COR-L47 (cell line): ENCODE measurements around the gene C2CD2.
"Not testable (repeated sequence)": the region's sequence is repeated elsewhere in the genome, so short reads cannot be mapped to it uniquely, and the experiment has no call there.

Source experiments
- DNase-seq: peaks from one replicate; lab custom pipeline; 2025; lab: John Stamatoyannopoulos, UW

The C2CD2 gene

DNA sequence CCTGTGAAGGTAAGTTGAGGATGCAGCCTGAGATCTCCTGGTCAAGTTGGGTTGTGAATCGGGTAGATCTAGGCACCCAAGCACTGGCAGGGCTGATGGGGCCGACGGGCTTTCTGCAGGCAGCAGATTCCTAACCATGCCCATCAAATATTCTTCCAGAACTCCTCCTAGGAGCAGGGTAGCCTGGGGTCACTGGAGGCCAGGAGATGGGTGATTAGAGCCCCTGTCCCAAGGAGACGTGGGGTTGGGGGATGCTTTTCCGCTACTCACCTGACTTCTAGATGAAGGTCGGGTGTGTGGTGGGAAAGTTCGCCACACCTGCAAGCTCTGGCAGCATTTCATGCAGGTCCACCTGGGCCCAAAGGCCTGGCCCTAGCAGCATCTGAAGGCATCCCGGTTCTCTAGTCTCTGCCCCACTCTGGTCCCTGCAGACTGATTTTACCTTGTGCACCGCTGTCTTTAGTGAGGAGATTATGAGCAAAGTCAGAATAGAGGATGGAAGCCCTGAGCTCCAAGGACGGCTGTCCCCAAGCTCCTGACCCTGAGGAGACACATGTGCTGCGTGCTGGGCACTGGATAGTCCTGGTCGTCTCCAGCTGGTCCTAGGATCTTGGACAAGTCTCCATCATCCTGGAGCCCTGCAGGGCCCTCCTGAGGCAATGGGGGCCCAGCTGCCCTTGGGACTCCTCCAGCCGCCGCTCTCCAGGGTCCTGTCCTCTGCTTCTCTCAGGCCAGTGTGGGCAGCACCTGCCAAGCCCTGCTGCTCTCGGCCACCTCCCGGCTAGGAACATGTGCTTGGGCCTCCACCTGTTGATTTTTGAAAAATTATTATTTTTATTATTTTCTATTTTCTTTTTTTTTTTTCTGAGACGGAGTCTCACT, 21.8 kb upstream of the C2CD2 start:
- DNase-seq = no peak

DNA sequence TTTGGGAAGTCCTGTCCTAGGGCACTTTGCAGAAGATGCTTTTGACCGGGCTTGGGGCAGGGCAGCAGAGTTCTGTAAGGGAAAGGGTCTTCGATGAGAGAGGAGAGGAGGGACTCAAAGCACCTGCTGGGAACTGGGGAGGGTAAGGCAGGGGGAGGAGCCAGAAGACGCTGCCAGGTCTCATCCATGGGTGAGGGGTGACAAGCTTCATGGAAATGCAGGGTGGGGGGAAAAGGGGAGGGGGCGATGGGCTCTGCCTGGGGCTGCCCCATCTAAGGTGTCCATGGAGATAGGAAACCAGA, 20.9 kb upstream of the C2CD2 start:
- DNase-seq = no peak

DNA sequence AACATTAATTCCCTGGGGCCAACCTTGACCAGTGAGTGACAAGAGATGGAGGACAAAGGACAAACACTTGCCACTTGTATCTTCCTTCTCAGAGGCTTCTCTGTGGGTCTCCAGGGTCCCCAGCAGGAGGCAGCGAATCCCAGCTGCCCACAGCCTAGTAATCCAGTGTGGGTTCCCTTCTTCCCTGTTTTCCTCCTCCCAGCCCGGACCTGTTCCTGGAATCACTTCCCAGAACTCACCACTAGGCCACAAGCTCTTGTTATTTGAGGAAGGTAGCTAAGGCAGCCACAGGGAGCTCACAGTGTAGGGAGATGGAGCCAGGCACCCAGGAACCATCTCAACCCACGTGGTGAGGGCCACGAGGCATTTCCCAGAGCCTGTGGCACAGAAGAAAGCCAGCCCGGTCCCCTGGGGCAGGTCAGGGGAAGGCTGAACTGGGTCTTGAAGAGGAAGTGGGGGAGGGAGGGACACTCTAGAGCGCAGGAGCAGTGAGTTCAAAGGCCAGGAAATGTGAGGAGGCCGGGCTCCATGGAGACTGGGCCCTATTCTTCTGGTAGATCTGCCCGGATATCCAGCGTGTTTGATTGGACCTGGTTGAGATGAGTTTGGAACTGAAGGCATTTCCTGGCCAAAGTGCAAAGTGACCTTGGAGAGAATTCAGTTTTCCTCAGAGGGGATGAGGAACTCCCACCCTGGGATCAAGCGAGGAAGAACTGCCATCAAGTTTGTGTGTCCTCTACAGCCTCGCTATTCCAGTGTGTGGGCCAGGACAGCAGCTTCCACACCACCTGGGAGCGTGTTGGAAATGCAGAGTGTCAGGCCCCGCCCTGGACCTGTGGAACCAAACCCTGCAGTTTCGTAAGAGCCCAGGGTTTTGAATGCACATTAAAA, 20.3 kb upstream of the C2CD2 start:
- no peak for DNase-seq

DNA sequence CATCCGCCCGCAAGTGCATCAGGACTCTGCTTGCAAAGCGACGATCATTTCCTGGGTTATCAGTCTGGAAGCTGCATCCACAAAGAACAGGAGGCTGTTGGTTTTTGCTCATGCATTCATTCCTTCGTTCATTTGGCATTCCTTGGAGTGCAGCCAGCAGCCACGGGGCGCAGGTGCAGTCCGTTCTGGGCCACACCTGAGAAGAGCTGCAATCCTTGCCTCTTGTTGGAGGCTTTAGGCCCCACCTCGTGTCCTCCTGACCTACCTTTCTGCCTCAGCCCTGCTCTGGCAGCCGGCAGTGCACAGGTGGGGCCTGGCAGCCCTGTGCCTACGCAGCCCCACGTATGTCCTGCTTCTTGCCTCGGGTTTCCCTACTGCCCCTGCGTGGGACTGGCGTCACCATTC, 19.6 kb upstream of the C2CD2 start:
- DNase-seq = no peak

DNA sequence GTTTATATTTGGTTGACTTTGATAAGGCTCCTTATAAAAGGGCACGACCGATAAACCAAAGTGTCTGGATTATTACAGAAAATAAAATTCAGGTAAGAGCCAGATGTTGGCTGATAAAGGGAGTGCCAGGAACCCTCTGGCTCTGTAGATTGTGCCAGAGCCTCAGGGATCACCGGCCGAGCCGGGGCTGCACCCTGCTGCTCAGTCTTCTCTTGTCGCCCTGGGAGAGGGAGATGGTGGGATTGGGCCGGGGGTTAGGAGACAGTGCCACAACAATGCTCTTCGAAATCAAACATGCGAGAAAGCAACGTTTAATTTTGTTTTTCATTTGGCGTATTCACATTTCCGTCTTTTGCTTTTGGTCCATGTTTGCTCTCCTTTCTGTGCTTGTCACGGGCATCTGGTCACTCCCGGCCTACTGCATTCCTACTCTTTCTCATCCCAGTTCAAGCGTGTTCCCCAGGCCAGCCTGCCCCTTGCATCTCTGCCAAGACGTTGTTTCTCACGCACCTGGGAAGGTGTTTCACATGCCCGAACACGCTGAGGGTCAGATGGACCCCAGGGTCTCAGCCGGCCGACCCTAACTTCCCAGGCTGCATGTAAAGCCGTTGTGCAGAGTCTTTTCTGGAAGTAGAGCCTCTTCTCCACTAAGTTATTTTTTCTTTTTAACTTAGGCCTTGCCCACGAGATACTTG, 18.8 kb upstream of the C2CD2 start:
- no peak for DNase-seq

DNA sequence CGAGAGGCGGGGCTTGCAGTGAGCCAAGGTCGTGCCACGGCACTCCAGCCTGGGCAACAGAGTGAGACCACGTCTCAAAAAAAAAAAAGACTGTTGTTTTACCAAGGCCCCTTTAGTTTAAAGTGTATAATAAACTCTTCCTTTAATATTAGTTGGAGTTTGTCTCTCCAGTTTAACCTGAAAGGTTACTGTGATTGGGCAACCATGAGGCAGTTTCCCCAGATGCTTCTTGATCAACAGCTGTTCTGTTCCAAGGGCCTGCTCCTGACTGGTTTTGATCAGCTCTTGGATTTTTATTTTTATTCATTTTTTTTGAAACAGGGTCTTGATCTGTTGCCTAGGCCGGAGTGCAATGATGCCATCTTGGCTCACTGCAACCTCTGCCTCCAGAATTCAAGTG, 18.1 kb upstream of the C2CD2 start:
- no peak for DNase-seq

DNA sequence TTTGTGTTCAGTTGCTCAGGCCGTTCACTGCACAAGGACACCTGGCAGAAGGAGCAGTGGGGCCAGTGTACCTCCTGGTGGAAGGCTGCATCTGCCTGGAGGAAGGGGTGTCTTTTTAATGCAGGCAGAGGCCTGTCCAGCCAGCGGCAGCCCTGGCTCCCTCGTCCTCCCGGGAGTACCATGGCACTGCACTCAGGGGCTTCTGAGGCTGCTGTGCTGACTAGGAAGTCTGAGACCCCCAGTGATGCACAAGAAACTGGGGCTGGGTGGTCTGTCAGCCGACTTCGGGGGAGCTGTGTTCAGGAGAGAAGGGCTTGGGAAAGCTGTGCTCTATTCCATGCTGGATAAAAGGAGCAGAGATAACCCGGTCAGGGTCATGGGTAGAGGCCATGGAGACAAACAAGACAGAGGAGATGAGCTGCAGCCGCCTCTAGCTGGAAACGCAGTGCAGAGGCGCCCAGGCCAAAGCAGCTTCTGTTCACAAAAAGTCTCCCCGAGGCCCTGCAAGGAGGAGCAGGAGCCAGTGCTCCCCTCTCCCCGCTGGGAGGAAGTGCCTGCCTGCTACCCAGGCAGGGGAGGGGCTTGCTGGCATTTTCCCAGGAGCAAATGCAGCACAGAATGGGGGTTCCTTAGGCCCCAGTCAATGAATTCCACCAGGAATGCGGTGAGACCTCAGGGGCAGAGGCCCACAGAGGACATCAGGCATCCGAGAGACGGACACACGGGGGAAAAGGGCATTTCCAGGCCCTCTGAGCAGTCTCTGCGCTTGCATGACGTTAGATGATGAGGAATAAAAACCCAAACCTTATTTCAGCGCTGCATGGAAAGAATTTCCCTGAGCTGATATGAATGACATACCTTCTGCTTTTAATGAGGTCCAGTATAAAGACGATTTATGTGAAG, 17.2 kb upstream of the C2CD2 start:
- no peak for DNase-seq

DNA sequence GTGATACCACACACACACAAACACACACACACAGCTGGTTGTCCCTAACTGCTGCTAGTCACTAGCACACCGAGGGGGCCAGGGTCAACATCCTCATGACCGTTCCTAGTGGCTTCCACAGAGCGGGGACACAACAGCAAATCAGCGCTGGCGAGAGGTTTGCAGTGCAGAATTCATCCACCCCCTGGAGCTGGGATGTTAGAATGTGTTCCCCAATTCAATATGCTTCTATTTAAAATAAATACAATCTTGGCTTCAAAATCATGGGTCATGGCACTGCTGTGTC, 16.2 kb upstream of the C2CD2 start:
- no peak for DNase-seq

DNA sequence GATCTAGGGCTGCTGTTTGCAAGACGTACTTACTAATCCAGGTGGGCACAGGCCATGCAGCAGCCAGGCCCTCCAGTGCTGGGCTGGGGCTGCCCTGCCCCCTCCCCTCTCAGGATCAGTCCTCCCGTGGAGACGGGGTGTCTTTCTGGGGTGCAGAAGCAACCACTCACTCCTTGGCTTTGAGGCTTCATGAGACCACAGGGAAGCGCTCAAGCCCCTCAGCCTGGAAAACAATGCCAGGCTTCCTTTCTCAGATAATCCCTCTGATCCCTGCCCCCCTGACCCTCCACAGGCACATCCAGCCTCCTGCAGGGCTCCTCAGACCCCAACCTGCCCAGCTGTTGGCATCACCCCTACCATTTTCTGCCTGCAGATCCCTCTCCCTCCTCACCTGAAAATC, 13.9 kb upstream of the C2CD2 start:
- no peak for DNase-seq

DNA sequence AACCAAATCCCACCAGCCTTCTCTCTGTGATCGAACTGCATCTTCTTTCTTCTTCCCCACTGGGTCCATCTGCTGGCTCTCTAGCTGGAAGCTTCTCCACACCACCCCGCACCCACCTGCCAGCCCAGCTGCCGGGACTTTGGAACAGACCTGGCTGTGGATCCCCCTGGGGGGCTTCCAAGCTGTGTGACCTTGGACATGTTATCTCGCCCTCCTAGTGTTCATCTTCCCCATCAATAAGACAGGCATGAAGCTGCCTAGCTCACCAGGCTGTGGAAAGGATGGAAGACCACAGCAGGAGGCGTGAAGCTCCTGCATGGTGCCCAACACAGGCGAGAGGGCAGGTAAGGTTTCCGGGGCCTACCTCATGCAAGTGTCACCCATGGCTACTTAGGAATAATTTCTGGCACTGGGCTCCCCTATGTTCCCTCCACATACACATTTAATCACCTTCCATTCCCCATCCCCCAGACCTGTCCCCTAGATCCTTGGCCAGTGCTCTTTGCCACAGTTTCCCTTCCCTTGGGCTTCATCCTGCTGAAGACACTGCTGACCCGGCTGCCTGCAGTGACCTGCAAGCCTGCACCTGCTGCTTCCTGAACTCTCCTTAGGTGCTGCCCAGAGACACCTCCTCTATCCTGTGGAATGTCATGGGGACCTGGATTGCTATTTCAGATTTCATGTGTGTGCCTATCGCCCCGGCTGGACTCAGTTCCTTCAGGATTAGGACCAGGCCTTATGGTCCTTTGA, 13.2 kb upstream of the C2CD2 start:
- DNase-seq = no peak

DNA sequence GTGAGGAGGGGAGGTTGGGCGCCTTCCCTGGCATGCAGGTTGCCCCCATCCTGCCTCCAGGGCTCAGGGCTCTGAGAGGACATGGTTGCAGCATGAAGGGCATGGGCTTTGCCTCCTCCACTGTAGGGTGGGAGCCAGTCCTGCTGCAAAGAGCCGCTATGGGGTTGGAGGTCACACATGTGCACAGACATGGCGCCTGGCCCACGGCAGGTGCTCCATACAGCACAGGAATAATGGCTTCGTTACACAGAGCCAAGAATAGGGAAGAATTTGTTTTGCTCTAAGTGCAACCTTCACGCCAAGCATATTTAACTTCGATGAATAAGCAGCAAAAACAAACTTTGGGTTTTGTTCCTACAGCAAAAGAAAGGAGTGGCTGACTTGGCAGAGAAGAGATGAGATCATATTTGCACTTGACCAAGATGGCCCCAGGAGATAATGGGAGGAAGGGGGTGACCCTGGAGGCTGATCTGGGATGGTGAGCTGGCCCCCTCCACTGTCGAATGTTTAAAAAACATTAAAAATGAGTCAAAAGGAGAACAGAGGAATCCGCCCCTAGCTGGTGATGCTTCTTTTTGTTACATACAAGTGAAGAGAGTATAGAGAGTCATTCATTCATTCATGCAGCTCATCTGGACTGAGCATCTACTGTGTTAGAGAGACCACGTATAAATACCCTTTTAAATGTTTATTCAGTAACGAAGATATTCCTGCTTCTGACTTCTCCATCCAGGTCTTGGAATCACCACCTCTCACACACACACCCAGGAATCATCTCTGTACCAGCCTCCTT, 12.4 kb upstream of the C2CD2 start:
- DNase-seq = no peak

DNA sequence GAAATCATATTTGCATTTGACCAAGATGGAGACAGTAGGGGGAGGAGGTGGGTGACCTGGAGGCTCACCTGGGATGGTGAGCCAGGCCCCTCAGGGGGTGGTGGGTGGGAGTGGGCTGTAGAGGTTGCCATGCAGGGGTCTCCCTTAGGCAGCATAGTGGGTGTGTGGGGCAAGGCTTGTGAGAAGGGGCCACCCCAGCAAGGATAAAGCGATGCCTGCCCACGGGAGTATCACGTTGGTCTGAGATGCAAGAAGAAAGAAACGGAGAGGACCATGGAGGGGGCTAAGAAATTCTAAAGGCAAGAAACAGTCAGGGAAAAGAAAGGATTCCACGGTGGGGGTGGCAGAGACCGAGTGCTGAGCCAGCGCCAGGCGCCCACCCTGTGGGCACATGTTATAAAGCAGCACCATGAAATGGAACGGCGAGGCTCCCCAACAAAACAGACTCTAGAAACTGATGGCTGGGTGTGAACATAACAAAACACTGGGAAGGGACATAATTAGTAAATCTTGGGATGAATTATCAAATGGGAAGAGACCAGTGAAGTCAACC, 11.7 kb upstream of the C2CD2 start:
- no peak for DNase-seq

DNA sequence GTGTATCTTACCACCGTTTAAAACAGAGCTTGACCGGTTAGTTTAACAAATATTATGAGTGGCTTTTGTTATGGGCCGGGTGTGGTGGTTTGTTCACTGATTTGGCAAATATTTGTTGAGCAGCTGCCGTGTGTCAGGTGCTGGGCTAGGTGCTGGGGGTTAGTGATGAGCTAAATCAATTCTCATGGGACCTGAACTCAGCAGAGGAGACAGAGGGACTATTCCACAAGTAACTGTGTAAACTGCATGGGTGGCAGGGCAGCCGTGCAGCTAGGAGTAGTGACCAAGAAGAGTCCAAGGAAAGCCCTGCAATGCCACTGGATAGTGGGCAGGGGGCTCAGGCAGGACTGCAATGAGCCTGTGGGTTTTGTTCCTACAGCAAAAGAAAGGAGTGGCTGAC, 11.2 kb upstream of the C2CD2 start:
- DNase-seq = peak; percentile 19

DNA sequence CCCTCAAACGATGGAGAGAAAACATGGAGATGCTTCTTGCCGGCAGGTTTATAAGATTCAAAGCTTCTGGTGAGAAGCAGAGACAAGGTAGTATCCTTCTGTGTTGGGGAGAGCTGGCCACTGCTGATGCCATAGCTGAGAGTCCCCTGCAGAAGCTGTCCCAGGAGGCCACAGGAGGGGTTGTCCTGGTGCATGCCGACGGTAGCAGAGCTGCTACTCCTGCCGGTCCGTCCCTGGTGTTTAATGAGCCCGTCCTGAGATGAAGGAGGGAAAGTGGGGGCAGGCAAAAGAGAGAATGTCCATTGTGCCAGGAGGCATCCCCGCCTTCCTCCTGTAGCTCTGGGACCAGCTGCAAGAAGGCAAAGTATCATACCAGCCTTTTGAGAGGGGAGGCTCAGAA, 10.4 kb upstream of the C2CD2 start:
- no peak for DNase-seq

DNA sequence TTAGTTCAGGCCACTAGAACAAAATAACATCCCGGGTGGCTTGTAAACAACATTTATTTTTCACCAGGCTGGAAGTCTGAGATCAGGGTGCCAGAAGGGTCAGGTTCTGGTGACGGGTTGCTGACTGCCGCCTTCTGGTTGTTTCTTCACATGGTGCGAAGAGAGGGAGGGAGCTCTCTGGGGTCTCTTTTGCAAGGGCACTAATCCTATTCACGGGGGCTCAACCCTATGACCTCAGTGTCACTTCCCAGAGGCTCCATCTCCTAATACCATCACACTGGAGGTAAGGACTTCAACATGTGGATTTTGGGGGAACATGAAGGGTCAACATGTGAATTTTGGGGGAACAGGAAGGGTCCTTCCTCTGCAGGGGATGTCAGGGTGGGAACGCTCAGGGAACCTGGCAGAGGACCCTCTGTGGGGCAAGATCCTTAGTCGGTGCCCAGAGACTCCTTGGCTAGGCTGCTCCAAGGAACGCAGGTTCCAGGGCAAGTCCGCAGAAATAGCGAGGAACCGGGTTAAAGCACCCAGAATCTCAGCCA, 8.7 kb upstream of the C2CD2 start:
- DNase-seq = no peak

DNA sequence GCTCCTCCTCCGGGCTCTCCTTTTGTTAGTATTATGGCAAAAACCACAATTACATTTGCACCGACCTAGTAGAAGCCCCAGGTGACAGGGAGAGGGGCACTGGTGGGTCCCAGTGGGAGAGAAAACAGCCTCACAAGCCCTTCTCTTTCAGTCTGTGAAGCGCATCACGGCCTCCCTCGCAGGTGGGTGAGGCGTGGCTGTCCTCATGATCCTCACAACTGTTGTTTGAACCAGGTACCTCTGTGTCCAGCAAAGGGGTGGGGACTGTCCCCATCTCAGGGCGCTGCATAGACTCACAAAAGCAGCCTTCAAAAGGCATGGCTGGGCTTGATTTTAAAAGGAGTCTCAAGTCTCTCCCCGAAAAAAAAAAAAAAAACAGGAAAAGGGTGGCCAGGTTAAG, 7.9 kb upstream of the C2CD2 start:
- DNase-seq = no peak

DNA sequence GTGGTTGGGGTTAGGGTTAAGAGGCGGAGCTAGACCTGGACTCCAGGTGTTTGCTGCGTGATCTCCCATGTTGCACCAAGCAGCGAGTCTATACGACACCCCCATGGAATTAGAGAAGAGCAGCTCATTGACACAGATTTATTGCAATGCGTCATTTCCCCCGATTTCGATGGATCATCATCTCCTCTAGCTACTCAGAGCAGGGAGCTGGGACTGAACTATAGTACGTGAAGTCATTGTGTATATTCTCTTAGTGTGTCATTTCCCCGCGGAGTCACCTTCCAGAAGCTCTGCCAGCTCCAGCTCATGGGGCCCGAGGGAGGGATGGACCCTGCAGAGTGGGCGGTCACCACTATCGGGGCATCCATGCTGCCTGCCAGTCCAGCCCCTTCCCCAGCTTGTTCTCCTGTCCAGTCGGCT, 7.5 kb upstream of the C2CD2 start:
- DNase-seq = no peak

DNA sequence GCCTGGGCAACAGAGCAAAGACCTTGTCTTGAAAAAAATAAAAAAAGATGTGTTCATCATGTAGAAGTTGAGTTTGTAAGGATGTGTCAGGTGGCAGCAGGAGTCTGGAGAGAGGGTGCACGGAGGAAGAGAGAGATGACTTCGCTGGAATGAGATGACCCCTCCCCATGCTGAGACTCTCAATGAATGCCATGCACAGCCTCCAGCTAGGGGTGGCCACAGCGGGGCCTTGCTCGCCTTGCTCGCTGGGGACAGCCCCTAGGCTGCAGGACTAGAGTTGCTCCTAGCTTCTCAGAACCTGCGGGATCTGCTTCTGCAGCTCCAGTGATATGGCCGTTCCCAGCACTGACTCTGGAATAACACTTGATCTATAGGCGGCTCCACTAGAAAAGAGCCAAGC, 6.6 kb upstream of the C2CD2 start:
- no peak for DNase-seq

DNA sequence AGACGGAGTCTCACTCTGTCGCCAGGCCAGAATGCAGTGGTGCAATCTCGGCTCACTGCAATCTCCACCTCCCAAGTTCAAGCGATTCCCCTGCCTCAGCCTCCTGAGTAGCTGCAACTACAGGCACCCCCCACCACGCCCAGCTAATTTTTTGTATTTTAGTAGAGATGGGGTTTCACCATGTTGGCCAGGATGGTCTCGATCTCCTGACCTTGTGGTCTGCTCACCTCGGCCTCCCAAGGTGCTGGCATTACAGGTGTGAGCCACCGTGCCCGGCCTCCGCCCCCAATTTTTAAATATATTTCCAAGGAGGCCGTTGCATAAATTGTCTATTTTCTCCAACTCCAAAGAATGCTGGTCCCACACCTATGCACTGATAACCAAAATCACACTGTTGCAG, 5.9 kb upstream of the C2CD2 start:
- not testable (repeated sequence) for DNase-seq
